Amygdala (tissue), 56 donors: ENCODE measurements around the gene HOXD9.
A peak's percentile ranks its signal among the peaks of the same experiment; 100 is the strongest.

Experiments
- DNase-seq, 56 donors: peaks; one replicate each; lab custom pipeline; 2025; lab: John Stamatoyannopoulos, UW

HOXD9 gene

GRCh38 chr2:176174382-176174823 lies 51.9 kb downstream of the HOXD9 start:
- peak in 6 of 56 donors; percentile 14 to 49 (median 20) for DNase-seq
